HG03175 (cell line): ENCODE results near the gene FES.
"Not testable (repeated sequence)": the region's sequence is repeated elsewhere in the genome, so short reads cannot be mapped to it uniquely, and the experiment has no call there.

Experiments used
- ATAC-seq: cut with Tn5 transposase; IDR thresholded peaks from one replicate; pipeline ENCODE4 v1.9.1; 2021; ENCODE audit warnings: mild to moderate bottlenecking, moderate library complexity; ENCODE audit not compliant: unreplicated experiment

Gene FES

GRCh38 chr15:90860942-90861675 lies 23.2 kb upstream of the FES start:
- no peak for ATAC-seq

GRCh38 chr15:90862487-90862886 lies 21.8 kb upstream of the FES start:
- ATAC-seq: no peak

- no peak for ATAC-seq
These were observed 21.1 kb upstream of the FES start for GRCh38 chr15:90862964-90863778.

GRCh38 chr15:90863987-90864386 lies 20.3 kb upstream of the FES start:
- no peak for ATAC-seq

GRCh38 chr15:90864507-90864906 lies 19.8 kb upstream of the FES start:
- ATAC-seq: no peak

- no peak for ATAC-seq
These were observed 18.6 kb upstream of the FES start for GRCh38 chr15:90865702-90866101.

- no peak for ATAC-seq
These were observed 18.1 kb upstream of the FES start for GRCh38 chr15:90866161-90866715.

GRCh38 chr15:90866800-90867199 lies 17.5 kb upstream of the FES start:
- ATAC-seq: no peak

GRCh38 chr15:90868261-90868689 lies 16.0 kb upstream of the FES start, which contains the start of gene FURIN:
Gene FURIN (plus strand): TSS chr15:90868588. CDS start chr15:90875741, 7,153 bp downstream.
- ATAC-seq: no peak

GRCh38 chr15:90869140-90869541 lies 15.2 kb upstream of the FES start:
- ATAC-seq: no peak

- ATAC-seq: no peak
These were observed 14.5 kb upstream of the FES start for GRCh38 chr15:90869601-90870353.

GRCh38 chr15:90870354-90871138 lies 13.8 kb upstream of the FES start:
- ATAC-seq: no peak

- peak; percentile 40 for ATAC-seq
These were observed 13.1 kb upstream of the FES start for GRCh38 chr15:90871139-90871715.

- ATAC-seq: peak; percentile 25
These were observed 12.4 kb upstream of the FES start for GRCh38 chr15:90871716-90872485.

GRCh38 chr15:90872486-90873184 lies 11.7 kb upstream of the FES start:
- ATAC-seq: peak; percentile 20

- no peak for ATAC-seq
These were observed 10.8 kb upstream of the FES start for GRCh38 chr15:90873488-90873997.

GRCh38 chr15:90873998-90874605 lies 10.2 kb upstream of the FES start:
- ATAC-seq: no peak

- ATAC-seq: not testable (repeated sequence)
These were observed 9.3 kb upstream of the FES start for GRCh38 chr15:90874986-90875385.
